T-helper 1 cell treated with Interleukin-12 subunit alpha and Interleukin-12 subunit beta and Interleukin-4 antibody, amounts not matched to agents 30 μg/mL and 1 μg/mL, for 36 hours (primary cell): ENCODE data around the gene NBAS.
"Not testable (repeated sequence)": the region's sequence is repeated elsewhere in the genome, so short reads cannot be mapped to it uniquely, and the experiment has no call there.

ENCODE experiments used
- H3K27ac Mint-ChIP-seq: one replicate; pipeline ENCODE4 v1.8.0; 2021; ENCODE audit warnings: mild to moderate bottlenecking, mixed read lengths
- H3K27me3 Mint-ChIP-seq: one replicate; pipeline ENCODE4 v1.8.0; 2021; ENCODE audit warnings: low read depth, mixed read lengths
- H3K36me3 Mint-ChIP-seq: one replicate; pipeline ENCODE4 v1.8.0; 2021; ENCODE audit warnings: low read depth, mixed read lengths
- H3K4me1 Mint-ChIP-seq: one replicate; pipeline ENCODE4 v1.8.0; 2021; ENCODE audit warnings: low read depth, mixed read lengths
- H3K4me3 Mint-ChIP-seq: one replicate; pipeline ENCODE4 v1.8.0; 2021; ENCODE audit warnings: mild to moderate bottlenecking, moderate library complexity, mixed read lengths
- H3K9me3 Mint-ChIP-seq: one replicate; pipeline ENCODE4 v1.8.0; 2021; ENCODE audit warnings: mixed read lengths

NBAS gene

DNA sequence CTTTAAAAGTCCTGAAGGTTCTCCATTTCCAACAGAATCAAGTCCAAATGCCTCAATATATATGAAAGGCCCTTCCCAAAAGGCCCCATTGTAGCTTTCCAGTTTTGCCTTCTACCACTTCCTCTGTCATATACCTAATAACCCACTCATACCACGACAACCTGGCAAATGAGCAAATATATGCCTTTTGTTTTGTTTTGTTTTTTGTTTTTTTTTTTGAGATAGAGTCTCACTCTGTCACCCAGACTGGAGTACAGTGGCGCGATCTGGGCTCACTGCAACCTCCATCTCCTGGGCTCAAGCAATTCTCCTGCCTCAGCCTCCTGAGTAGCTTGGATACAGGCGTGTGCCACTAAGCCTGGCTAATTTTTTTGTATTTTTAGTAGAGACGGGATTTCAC lies 20.6 kb downstream of the NBAS start:
- H3K27ac Mint-ChIP-seq, H3K9me3 Mint-ChIP-seq, H3K27me3 Mint-ChIP-seq, H3K4me3 Mint-ChIP-seq, H3K36me3 Mint-ChIP-seq, H3K4me1 Mint-ChIP-seq: not testable (repeated sequence)

DNA sequence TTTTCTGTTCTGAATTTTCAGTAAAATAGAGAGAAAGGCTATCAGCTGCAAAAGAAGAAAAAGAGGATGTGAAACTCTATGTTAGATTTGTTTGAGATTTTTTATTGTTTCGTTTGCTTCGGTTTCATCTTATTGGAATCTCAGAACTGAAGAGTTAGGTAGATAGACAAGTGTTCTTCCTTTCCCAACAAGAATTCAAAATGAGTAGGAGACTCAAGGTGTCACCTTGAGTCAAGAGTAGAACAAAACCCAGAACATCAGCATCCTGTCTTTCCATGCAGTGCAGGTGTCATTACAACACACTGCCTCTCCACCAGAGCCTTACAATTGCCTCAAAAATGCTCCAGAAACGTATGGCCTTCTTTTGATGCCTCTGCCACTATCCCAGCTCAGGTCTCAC lies 21.1 kb downstream of the NBAS start:
- Mint-ChIP-seq H3K27ac (no peak overlapping the region), H3K4me1 (peaks cover 4% of the 10 kb centered on the region), H3K4me3 (no peak overlapping the region), H3K9me3 (no peaks in the 10 kb centered on the region), H3K27me3 (no peaks in the 10 kb centered on the region), H3K36me3 (peaks cover 3% of the 10 kb centered on the region)

DNA sequence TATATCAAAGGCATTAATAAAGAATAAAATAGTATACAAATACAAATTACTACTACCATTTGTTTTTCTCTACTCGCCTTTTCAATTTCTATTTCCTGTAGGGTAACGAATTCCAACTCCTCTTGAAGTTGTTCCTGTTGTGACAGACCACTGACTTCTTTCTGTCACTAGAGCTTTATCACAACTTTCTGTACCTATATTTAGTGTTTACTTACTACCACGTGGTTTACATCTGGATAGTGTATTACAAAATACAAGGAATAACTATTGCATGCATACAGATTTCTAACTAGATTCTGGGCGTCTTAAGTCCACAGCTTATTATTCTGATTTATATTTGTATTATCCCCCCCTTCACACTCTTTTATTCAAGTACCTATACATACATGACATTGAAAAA lies 22.3 kb downstream of the NBAS start:
- Mint-ChIP-seq H3K36me3 (peaks cover 9% of the 10 kb centered on the region), H3K27ac (no peak overlapping the region), H3K9me3 (no peaks in the 10 kb centered on the region)

DNA sequence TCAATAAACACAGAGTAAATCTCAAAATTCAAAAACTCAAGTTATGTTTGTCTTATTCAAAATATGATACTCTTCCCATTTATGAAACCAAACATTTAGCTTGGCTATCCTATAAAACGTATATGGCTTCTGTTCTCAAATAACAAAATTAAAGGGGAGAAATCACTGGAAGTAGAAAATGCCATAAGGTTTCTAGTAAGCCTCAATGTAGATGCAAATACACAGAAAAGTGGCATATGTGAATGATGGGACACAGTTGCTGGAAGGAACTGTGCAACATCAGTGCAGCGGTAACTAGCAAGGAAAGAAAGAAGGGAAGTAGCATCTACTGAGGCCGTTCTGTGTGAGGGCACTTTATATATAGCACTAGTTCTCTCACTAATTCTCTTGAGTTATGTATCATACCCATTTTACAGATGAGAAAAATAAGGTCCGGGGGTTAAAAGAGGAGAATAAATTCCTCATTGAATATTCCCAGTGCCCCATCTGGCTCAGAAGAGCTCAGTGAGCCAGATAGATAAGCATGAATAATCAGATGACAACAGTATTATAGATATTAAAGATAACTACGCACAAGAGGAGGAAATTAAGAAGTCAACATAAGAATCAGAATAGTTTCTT lies 27.2 kb downstream of the NBAS start:
- H3K27ac Mint-ChIP-seq, result no peak overlapping the region
- no peaks in the 10 kb centered on the region for H3K9me3 Mint-ChIP-seq
- H3K4me3 Mint-ChIP-seq, result no peak overlapping the region
- peaks cover 23% of the 10 kb centered on the region for H3K36me3 Mint-ChIP-seq
- no peaks in the 10 kb centered on the region for H3K27me3 Mint-ChIP-seq
- H3K4me1 Mint-ChIP-seq, result no peaks in the 10 kb centered on the region

More for the DNA sequence above, 22.3 kb downstream of the NBAS start:
- Mint-ChIP-seq H3K4me1 (peaks cover 4% of the 10 kb centered on the region), H3K27me3 (no peaks in the 10 kb centered on the region), H3K4me3 (no peak overlapping the region)

DNA sequence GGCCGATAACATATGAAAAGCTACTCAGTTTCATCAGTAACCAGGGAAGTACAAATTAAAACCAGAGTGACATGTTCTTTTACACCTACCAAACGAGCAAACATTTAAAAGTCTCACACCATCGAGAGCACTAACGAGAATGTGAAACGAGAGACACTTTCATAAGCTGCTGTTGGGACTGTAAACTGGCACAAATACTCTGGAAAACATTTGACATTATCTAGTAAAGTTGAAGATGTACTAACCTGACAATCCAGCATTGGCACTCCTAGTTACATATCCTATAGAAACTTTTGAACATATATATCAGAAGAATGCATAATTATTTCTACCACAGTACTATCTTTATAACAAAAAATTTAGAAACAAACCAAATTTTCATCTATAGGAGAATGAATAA lies 28.1 kb downstream of the NBAS start:
- Mint-ChIP-seq H3K27ac (no peak overlapping the region), H3K4me1 (no peaks in the 10 kb centered on the region), H3K27me3 (no peaks in the 10 kb centered on the region), H3K4me3 (no peak overlapping the region), H3K36me3 (peaks cover 26% of the 10 kb centered on the region), H3K9me3 (no peaks in the 10 kb centered on the region)

DNA sequence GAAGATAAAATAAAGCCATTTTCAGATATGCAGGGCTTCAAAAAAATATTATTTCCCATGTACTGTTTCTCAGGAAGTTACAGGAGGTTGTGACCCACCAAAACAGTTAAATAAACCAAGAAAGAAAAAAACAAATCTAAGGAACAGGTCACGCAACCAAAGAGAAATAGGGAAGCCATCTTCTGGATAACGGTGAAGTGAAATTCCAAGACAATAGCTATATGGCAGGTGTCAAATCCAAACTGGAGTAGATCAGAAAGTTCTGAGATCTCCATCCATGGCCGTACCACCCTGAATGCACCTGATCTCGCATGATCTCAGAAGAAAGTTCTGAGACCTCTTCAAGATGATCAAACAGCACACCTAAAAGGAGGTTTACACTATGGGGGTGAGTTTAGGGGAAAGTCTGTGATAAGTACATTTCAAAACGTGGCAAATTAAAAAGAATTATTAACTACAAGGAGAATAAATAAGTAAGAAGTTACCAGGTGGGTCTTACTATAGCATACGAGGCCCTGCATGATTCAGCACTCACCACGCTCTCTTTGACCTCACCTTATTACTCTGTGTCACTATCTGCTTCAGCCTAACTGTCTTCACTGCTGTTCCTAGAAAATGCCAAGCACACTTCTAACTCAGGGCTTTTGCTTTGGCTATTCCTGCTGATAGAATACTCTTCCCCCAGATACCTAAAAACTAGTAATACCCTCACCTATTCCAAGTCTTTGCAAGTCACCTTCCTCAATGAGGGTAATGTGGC lies 29.9 kb downstream of the NBAS start:
- H3K27me3 Mint-ChIP-seq, result no peaks in the 10 kb centered on the region
- H3K36me3 Mint-ChIP-seq, result peaks cover 29% of the 10 kb centered on the region
- H3K4me1 Mint-ChIP-seq, result no peaks in the 10 kb centered on the region
- H3K9me3 Mint-ChIP-seq, result no peaks in the 10 kb centered on the region
- H3K27ac Mint-ChIP-seq, result no peak overlapping the region
- H3K4me3 Mint-ChIP-seq, result no peak overlapping the region

DNA sequence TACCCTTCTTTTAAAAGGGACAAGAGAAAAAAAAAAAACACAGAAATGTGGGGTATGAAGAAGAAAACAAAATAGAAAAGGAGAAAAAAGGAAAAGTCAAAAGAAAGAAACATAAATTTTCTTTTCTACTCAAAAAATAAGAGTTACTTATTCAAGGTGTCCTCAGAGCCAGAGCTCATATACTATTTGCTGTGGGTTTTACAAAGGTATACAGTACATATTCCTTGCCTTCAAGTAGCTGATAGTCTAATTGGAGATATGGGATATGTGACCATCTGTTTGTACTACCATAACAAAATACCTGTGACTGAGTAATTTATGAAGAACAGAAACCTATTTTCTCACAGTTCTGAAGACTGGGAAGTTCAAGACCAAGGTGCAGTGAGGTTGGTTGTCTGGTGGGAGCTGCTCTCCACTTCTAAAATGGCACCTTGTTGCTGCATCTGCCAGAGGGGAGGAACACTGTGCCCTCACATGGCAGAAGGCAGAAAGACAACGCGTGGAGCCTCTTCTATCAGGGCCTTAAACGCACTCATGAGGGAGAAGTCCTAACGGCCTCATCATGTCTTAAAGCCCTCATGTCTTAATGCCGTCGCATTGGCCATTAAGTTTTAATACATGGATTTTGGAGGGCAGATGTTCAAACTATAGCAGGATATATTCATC lies 33.9 kb downstream of the NBAS start:
- Mint-ChIP-seq H3K4me3 (no peak overlapping the region), H3K27me3 (no peaks in the 10 kb centered on the region), H3K4me1 (no peaks in the 10 kb centered on the region), H3K9me3 (no peaks in the 10 kb centered on the region), H3K36me3 (peaks cover 32% of the 10 kb centered on the region), H3K27ac (no peak overlapping the region)

DNA sequence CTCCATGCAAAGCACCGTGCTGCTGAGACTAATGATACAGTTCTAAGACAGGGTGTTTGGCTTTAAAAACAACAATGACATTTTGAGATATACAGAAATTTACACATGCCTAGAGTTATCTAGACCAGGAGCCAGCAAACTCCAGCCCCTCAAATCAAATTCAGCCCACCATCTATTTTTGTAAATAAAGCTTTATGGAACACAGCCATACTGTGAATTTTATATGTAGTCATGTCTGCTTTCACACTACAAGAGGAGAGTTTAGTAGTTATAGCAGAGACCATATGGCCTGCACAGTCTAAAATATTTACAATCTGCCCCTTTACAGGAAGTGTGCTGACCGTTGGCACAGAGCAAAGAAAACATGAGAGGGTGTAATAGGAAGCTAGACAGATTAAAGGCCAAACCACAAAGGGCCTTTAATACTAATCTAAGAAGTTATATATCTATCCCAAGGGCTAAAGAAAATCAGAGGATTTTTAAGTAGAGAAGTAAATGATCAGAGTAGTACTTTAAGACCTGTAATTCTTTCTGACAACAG lies 39.4 kb downstream of the NBAS start:
- Mint-ChIP-seq H3K36me3 (peaks cover 17% of the 10 kb centered on the region), H3K4me1 (no peaks in the 10 kb centered on the region), H3K27me3 (no peaks in the 10 kb centered on the region), H3K27ac (no peak overlapping the region), H3K9me3 (no peaks in the 10 kb centered on the region), H3K4me3 (no peak overlapping the region)

DNA sequence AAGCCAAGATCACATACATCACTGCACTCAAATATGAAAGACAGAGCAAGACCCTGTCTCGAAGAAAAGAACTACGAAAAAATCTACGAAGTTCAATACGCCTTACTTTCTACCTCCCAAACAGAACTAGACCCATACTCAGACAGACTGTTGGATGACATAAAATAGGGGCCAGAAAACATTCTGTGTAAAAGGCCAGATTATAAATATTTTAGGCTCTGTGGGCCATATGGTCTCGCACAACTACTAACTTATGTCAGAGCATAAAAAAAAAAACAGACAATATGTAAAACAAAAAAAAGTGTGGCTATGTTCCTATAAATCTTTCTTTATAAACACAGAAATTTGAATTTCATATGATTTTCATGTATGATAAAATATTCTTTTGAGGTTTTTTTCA lies 40.8 kb downstream of the NBAS start:
- H3K36me3 Mint-ChIP-seq, result peaks cover 14% of the 10 kb centered on the region
- H3K4me1 Mint-ChIP-seq, result no peaks in the 10 kb centered on the region
- H3K4me3 Mint-ChIP-seq, result no peak overlapping the region
- no peaks in the 10 kb centered on the region for H3K27me3 Mint-ChIP-seq
- H3K27ac Mint-ChIP-seq, result no peak overlapping the region
- H3K9me3 Mint-ChIP-seq, result no peaks in the 10 kb centered on the region

DNA sequence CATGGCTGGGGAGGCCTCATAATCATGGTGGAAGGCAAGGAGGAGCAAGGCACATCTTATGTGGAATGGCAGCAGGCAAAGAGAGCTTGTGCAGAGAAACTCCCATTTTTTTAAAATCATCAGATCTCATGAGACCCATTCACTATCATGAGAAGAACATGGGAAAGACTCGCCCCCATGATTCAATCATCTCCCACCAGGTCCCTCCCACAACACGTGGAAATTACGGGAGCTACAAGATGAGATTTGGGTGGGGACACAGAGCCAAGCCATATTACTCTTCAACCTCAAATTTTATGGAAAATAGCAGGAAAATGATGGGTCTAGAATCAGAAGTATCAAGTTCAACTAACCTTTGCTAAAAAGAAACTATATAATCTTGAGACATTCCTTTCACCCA lies 42.4 kb downstream of the NBAS start:
- H3K27ac Mint-ChIP-seq, H3K4me3 Mint-ChIP-seq, H3K9me3 Mint-ChIP-seq, H3K27me3 Mint-ChIP-seq, H3K4me1 Mint-ChIP-seq, H3K36me3 Mint-ChIP-seq: not testable (repeated sequence)

DNA sequence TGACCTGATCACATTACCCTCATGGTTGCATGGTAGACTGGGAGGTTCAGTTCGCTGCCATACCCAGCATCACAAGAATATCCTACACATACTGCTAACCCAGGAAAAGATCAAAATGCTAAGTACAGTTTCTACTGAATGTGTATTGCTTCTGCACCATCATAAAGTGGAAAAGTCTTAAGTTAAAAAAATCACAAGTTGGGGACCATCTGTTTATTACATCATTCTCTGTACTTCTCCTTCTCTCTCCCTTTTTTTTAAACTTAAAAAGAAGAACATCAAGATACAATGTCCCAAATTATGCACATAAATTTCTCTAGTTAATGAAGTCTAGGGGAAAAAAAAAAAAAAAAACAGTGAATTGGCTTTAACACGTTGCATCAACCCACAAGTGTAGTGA lies 43.3 kb downstream of the NBAS start:
- Mint-ChIP-seq H3K4me1 (no peaks in the 10 kb centered on the region), H3K27ac (no peak overlapping the region), H3K27me3 (no peaks in the 10 kb centered on the region), H3K36me3 (peaks cover 9% of the 10 kb centered on the region), H3K4me3 (no peak overlapping the region), H3K9me3 (no peaks in the 10 kb centered on the region)

DNA sequence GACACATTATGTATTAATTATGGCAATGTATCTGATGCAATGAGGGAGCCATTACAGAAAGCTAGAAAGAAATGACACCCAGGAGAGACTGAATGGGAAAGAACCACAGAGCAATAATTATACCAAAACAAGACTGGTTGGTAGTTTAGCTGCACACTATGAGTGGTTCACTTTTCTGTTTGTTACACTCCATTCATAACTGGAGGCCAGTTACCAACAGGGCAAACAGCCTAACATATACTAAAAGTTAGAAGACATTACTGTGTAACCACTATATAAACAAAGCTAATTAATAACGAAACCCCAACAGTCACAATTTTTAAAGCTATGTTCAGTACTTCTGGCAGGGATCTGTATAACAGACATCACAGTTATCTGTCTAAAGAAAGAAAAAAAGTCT lies 49.4 kb downstream of the NBAS start:
- Mint-ChIP-seq H3K36me3 (peaks cover 17% of the 10 kb centered on the region), H3K4me1 (no peaks in the 10 kb centered on the region), H3K27ac (no peak overlapping the region), H3K27me3 (no peaks in the 10 kb centered on the region), H3K9me3 (no peaks in the 10 kb centered on the region), H3K4me3 (no peak overlapping the region)

DNA sequence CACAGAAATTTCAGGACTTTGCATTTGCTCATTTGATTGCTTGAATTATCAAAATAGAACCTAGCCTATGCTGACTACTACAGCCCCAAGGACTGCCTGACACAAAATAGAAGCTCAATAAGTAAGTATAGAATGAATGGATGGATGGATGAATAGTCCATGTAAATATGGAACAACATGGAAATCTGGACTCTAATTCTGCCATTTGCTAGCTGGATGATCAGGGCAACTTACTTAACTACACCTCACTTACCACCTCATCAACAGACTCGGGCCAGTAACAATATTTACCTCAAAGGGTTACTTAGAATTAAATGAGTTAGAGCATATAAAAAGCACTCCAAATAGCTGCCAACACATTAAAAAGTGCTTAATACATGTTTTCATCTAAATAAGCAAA lies 50.6 kb downstream of the NBAS start:
- no peak overlapping the region for H3K27ac Mint-ChIP-seq

DNA sequence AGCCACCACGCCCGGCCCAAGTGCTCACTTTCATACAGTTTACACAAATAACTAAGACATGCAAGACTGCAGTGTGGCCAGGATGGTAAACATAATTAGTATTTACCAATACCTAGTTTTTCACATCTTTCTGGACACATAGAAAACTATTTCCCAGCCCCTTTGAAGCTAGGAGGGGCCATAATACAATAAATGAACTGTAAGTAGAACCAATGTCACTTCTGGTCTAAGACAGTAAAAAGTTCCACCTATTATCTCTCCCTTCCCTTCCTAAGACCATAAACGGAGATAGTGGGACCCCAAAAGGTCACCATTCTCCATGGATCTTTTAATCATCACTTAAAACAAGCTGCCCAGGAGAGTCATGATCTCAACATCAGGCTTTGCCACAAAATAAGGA lies 51.0 kb downstream of the NBAS start:
- Mint-ChIP-seq H3K27ac (no peak overlapping the region), H3K9me3 (no peaks in the 10 kb centered on the region), H3K4me1 (peaks cover 3% of the 10 kb centered on the region), H3K4me3 (no peak overlapping the region), H3K27me3 (no peaks in the 10 kb centered on the region), H3K36me3 (peaks cover 20% of the 10 kb centered on the region)

More for the DNA sequence above, 50.6 kb downstream of the NBAS start:
- peaks cover 16% of the 10 kb centered on the region for H3K36me3 Mint-ChIP-seq
- H3K4me1 Mint-ChIP-seq, result peaks cover 2% of the 10 kb centered on the region
- H3K27me3 Mint-ChIP-seq, result no peaks in the 10 kb centered on the region
- no peak overlapping the region for H3K4me3 Mint-ChIP-seq
- no peaks in the 10 kb centered on the region for H3K9me3 Mint-ChIP-seq

DNA sequence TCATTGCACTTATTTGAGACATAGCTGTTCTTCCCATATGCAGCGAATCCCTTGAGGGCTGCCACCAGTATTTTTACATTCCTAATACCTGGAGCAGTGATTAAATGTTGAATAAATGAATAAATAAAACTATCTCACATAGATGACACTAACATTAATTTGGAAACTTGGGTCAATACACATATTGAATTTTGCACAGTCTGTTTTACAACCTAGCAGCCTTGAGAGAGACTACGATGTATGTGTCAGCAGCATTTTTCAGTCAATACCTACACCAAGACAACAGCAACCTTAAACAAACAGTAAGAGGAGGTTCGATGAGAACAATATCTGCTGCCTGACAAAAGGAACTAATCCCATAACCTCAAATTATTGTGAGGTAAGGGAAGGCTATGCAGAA lies 53.4 kb downstream of the NBAS start:
- H3K9me3 Mint-ChIP-seq, result no peaks in the 10 kb centered on the region
- H3K4me3 Mint-ChIP-seq, result no peak overlapping the region
- peaks cover 4% of the 10 kb centered on the region for H3K4me1 Mint-ChIP-seq
- H3K27ac Mint-ChIP-seq, result no peak overlapping the region
- H3K36me3 Mint-ChIP-seq, result peaks cover 25% of the 10 kb centered on the region
- no peaks in the 10 kb centered on the region for H3K27me3 Mint-ChIP-seq
